ENCODE data around the gene SERPINB6. TPM values are rescaled to one million over a fixed set of nuclear protein-coding genes. Genes with fewer than 3 reads are reported as not detected.
"Not testable (repeated sequence)": the region's sequence is repeated elsewhere in the genome, so short reads cannot be mapped to it uniquely, and the experiment has no call there.

The SERPINB6 gene
- total and polyA plus RNA-seq, 9 of the 15 experiments (the other 6 are each of a cell fraction or from before 2014, with no cell fraction given), result 86.6 to 211 (median 143) TPM

DNA sequence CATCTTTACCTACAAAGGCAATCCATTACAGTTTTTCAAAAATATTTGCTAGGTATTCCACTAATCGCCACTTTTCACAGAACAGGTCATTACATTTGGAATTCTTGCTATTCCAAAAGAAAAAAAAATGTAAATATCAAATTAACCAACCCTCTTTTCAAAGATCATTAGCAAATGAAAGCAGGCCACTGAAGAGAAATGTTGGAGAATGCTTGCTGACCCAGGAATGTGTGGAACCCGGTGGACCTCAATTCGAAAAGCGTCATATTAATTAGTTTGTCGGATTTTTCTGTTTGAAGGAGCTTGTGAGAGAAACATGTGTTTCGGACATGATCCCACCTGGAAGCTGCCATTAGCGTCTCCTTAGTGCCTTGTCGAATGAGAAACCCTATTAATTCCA, 40.3 kb downstream of the SERPINB6 start:
- POLR2A ChIA-PET, result interaction anchor here (0.5 to 3.8 kb wide), 5 partner anchors 12 to 140 kb away, joined by 3 to 16 read pairs (median 6); partner anchors contain the start of genes SERPINB1 and SERPINB9
- Histone ChIP-seq H3K9ac (ENCODE audit: insufficient read depth in 1 of 2, low read depth in 2 of 2, low read length in 2 of 2) (no peak overlapping the region), H3K27me3 (ENCODE audit: control insufficient read depth in 2 of 2, insufficient read depth in 2 of 2, low read length in 2 of 2) (no peaks in the 10 kb centered on the region), H3K9me1 (ENCODE audit: control insufficient read depth, insufficient read depth, low read length) (no peaks in the 10 kb centered on the region), H3K79me2 (ENCODE audit: control insufficient read depth, insufficient read depth, low read length) (no peaks in the 10 kb centered on the region), H3K36me3 (ENCODE audit: control insufficient read depth, insufficient read depth, low read length) (no peaks in the 10 kb centered on the region), H3K9me3 (replicated peaks; ENCODE audit: control insufficient read depth, insufficient read depth, low read depth, low read length) (no peaks in the 10 kb centered on the region), H3K4me1 (replicated peaks in 1 of 2; ENCODE audit: control insufficient read depth in 2 of 2, insufficient read depth in 2 of 2, low read length in 2 of 2) (peaks cover 13 to 15% of the 10 kb centered on the region in 2 experiments; a peak in 4 of 5 replicates), H3K27ac (ENCODE audit: extremely low read depth, low read depth, low read length) (no peak overlapping the region), H4K20me1 (replicated peaks; ENCODE audit: control insufficient read depth, insufficient read depth, low read length) (no peaks in the 10 kb centered on the region), H2AFZ (ENCODE audit: low read depth, low read length) (no peak overlapping the region), H3K4me3 (no peak overlapping the region), H3K4me2 (ENCODE audit: insufficient read depth, low read length) (no peak overlapping the region)
- FAIRE-seq (no peak), DNase-seq (ENCODE audit: extremely low read depth in 1 of 4, low spot score in 3 of 4) (no peak), ATAC-seq (no peak)
- 65% methylated on average over 8 of the region's 8 CpGs for WGBS (ENCODE audit: insufficient coverage, low coverage, missing lambda C conversion rate)
- BruUV-seq (replicated peaks), result no TSS peak
- CTCF ChIA-PET (ENCODE audit: low intra/inter-chr PET ratio), result interaction anchor here (2.0 to 3.5 kb wide), 3 partner anchors 57 to 140 kb away, joined by 19 to 39 read pairs (median 20); no protein-coding TSS in a partner anchor
- intact Hi-C loops (cut with micrococcal nuclease) (loop anchor here (5.0 kb wide), 2 partner anchors 121 to 194 kb away; no protein-coding TSS in a partner anchor), in situ Hi-C loops (cut with MboI) (loop anchor here (5.0 kb wide), 2 partner anchors 74 to 144 kb away; no protein-coding TSS in a partner anchor)
- TF ChIP-seq, protein P1, sequence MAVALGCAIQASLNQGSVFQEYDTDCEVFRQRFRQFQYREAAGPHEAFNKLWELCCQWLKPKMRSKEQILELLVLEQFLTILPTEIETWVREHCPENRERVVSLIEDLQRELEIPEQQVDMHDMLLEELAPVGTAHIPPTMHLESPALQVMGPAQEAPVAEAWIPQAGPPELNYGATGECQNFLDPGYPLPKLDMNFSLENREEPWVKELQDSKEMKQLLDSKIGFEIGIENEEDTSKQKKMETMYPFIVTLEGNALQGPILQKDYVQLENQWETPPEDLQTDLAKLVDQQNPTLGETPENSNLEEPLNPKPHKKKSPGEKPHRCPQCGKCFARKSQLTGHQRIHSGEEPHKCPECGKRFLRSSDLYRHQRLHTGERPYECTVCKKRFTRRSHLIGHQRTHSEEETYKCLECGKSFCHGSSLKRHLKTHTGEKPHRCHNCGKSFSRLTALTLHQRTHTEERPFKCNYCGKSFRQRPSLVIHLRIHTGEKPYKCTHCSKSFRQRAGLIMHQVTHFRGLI (CRISPR knock-in tag; IDR thresholded peaks at IDR 0.05), result no peak
- TF ChIP-seq CBX3 (IDR thresholded peaks at IDR 0.05; ENCODE audit: borderline replicate concordance in 1 of 2, low read length in 2 of 2), result no peak
- TF ChIP-seq ZNF197 (CRISPR knock-in tag; IDR thresholded peaks at IDR 0.05; ENCODE audit: low read depth), result no peak
- TF ChIP-seq ZFP30 (CRISPR knock-in tag; IDR thresholded peaks at IDR 0.05; ENCODE audit: borderline replicate concordance), result no peak
- TF ChIP-seq, protein P2, sequence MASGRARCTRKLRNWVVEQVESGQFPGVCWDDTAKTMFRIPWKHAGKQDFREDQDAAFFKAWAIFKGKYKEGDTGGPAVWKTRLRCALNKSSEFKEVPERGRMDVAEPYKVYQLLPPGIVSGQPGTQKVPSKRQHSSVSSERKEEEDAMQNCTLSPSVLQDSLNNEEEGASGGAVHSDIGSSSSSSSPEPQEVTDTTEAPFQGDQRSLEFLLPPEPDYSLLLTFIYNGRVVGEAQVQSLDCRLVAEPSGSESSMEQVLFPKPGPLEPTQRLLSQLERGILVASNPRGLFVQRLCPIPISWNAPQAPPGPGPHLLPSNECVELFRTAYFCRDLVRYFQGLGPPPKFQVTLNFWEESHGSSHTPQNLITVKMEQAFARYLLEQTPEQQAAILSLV (tag; IDR thresholded peaks at IDR 0.05), result no peak
- TF ChIP-seq, protein P3, sequence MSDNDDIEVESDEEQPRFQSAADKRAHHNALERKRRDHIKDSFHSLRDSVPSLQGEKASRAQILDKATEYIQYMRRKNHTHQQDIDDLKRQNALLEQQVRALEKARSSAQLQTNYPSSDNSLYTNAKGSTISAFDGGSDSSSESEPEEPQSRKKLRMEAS (CRISPR knock-in tag; IDR thresholded peaks at IDR 0.05), result no peak
- TF ChIP-seq ZNF133 (CRISPR knock-in tag; IDR thresholded peaks at IDR 0.05), result no peak
- TF ChIP-seq HMG20B (CRISPR knock-in tag; IDR thresholded peaks at IDR 0.05), result no peak
- TF ChIP-seq, protein P4, sequence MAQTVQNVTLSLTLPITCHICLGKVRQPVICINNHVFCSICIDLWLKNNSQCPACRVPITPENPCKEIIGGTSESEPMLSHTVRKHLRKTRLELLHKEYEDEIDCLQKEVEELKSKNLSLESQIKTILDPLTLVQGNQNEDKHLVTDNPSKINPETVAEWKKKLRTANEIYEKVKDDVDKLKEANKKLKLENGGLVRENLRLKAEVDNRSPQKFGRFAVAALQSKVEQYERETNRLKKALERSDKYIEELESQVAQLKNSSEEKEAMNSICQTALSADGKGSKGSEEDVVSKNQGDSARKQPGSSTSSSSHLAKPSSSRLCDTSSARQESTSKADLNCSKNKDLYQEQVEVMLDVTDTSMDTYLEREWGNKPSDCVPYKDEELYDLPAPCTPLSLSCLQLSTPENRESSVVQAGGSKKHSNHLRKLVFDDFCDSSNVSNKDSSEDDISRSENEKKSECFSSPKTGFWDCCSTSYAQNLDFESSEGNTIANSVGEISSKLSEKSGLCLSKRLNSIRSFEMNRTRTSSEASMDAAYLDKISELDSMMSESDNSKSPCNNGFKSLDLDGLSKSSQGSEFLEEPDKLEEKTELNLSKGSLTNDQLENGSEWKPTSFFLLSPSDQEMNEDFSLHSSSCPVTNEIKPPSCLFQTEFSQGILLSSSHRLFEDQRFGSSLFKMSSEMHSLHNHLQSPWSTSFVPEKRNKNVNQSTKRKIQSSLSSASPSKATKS (CRISPR knock-in tag; IDR thresholded peaks at IDR 0.05), result no peak
- TF ChIP-seq ZSCAN29 (IDR thresholded peaks at IDR 0.05), result no peak

DNA sequence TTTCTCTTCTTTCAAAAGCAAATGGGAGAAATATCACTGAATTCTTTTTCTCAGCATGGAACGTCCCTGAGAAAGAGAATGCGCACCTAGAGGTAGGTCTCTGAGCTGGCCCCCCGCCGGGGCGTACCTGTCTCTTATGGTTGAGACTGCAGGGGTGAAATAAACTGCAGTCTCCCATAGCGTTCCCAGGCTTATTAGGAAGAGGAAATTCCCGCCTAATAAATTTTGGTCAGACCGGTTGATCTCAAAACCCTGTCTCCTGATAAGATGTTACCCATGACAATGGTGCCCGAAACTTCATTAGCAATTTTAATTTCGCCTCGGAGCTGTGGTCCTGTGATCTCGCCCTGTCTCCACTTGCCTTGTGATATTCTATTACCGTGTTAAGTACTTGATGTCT, 43.4 kb downstream of the SERPINB6 start:
- H3K9me3 ChIP-seq (replicated peaks; ENCODE audit: control insufficient read depth, insufficient read depth, low read depth, low read length); in situ Hi-C loops (cut with MboI); H3K9ac ChIP-seq (ENCODE audit: insufficient read depth in 1 of 2, low read depth in 2 of 2, low read length in 2 of 2); BruUV-seq (replicated peaks); POLR2A ChIA-PET; H3K9me1 ChIP-seq (ENCODE audit: control insufficient read depth, insufficient read depth, low read length); H3K27ac ChIP-seq (ENCODE audit: extremely low read depth, low read depth, low read length); FAIRE-seq; DNase-seq (ENCODE audit: extremely low read depth in 1 of 4, low spot score in 3 of 4); H3K27me3 ChIP-seq (ENCODE audit: control insufficient read depth in 2 of 2, insufficient read depth in 2 of 2, low read length in 2 of 2); H3K36me3 ChIP-seq (ENCODE audit: control insufficient read depth, insufficient read depth, low read length); intact Hi-C loops (cut with micrococcal nuclease); H4K20me1 ChIP-seq (replicated peaks; ENCODE audit: control insufficient read depth, insufficient read depth, low read length); ATAC-seq; H2AFZ ChIP-seq (ENCODE audit: low read depth, low read length); H3K79me2 ChIP-seq (ENCODE audit: control insufficient read depth, insufficient read depth, low read length); CTCF ChIA-PET (ENCODE audit: low intra/inter-chr PET ratio); H3K4me3 ChIP-seq; H3K4me2 ChIP-seq (ENCODE audit: insufficient read depth, low read length): not testable (repeated sequence)
- WGBS (ENCODE audit: insufficient coverage, low coverage, missing lambda C conversion rate), result 88% methylated on average over 12 of the region's 13 CpGs
- H3K4me1 ChIP-seq (replicated peaks in 1 of 2; ENCODE audit: control insufficient read depth in 2 of 2, insufficient read depth in 2 of 2, low read length in 2 of 2), result peaks cover 9 to 20% of the 10 kb centered on the region in 2 experiments; a peak in 4 of 5 replicates

Measured in K562 (cell line).